Naive thymus-derived CD4-positive, alpha-beta T cell (primary cell): ENCODE results near the gene CENPA. TPM values are rescaled to one million over a fixed set of nuclear protein-coding genes. Genes with fewer than 3 reads are reported as not detected.

Source experiments
- ATAC-seq: fragments of 150-1000 bp; cut with Tn5 transposase; 2 replicates; pipeline ENCODE4 v1.10.0; 2021; ENCODE audit warnings: mild to moderate bottlenecking, moderate library complexity
- CTCF ChIA-PET: fragments of 350-600 bp; sonication (Branson Sonifier 250); formaldehyde crosslinking; loops from one replicate; lab custom pipeline; 2021; ENCODE audit warnings: antibody characterized with exemption; lab: Charles Lee
- POLR2A ChIA-PET: fragments of 350-600 bp; sonication (Branson Sonifier 250); formaldehyde crosslinking; loops from one replicate; lab custom pipeline; 2021; ENCODE audit warnings: antibody characterized with exemption, inconsistent platforms; lab: Charles Lee
- DNase-seq, 9 donors: peaks; one replicate each; pipeline versions ENCODE4 v3.0.0 to v3.0.0-alpha.2; 2020 to 2022; ENCODE audit warnings: mixed read lengths in 1 of 9
- H3K27ac ChIP-seq: one replicate; pipeline ENCODE4 v1.7.0; 2013; ENCODE audit warnings: mild to moderate bottlenecking, low read depth, low read length, moderate library complexity
- H3K27me3 ChIP-seq, 2 donors: one replicate each; pipeline ENCODE4 v1.7.0; 2013; ENCODE audit warnings: low read length in 2 of 2, mild to moderate bottlenecking in 2 of 2, moderate library complexity in 2 of 2; ENCODE audit not compliant: control insufficient read depth in 2 of 2, insufficient read depth in 2 of 2
- H3K36me3 ChIP-seq, 3 experiments: 1 replicate in 2 of 3; 2 replicates in 1 of 3; pipeline ENCODE4 v1.7.0; 2013; ENCODE audit warnings: low read length in 3 of 3, mild to moderate bottlenecking in 3 of 3, moderate library complexity in 1 of 3; ENCODE audit not compliant: insufficient read depth in 3 of 3, control insufficient read depth in 2 of 3
- H3K4me1 ChIP-seq, 2 donors: one replicate each; pipeline ENCODE4 v1.7.0; 2013; ENCODE audit warnings: low read length in 2 of 2, mild to moderate bottlenecking in 2 of 2, moderate library complexity in 1 of 2; ENCODE audit not compliant: control insufficient read depth in 2 of 2, insufficient read depth in 2 of 2
- H3K4me3 ChIP-seq: 2 replicates; pipeline ENCODE4 v1.7.0; 2013; ENCODE audit warnings: mild to moderate bottlenecking, low read length
- H3K9me3 ChIP-seq, 3 experiments: 1 replicate in 2 of 3; 2 replicates in 1 of 3; pipeline ENCODE4 v1.7.0; 2013; ENCODE audit warnings: low read length in 3 of 3; ENCODE audit not compliant: control insufficient read depth in 2 of 3
- H3K27ac Mint-ChIP-seq, 9 donors: one replicate each; pipeline ENCODE4 v1.8.0; 2020 to 2022; ENCODE audit warnings: mixed read lengths in 9 of 9, mild to moderate bottlenecking in 8 of 9, moderate library complexity in 5 of 9, inconsistent platforms in 2 of 9
- H3K27me3 Mint-ChIP-seq, 5 donors: one replicate each; pipeline ENCODE4 v1.8.0; 2021 to 2022; ENCODE audit warnings: mixed read lengths in 5 of 5, mild to moderate bottlenecking in 1 of 5
- H3K36me3 Mint-ChIP-seq, 5 donors: one replicate each; pipeline ENCODE4 v1.8.0; 2020 to 2022; ENCODE audit warnings: mixed read lengths in 5 of 5, mild to moderate bottlenecking in 3 of 5, inconsistent platforms in 1 of 5
- H3K4me1 Mint-ChIP-seq, 7 donors: one replicate each; pipeline ENCODE4 v1.8.0; 2020 to 2022; ENCODE audit warnings: mixed read lengths in 7 of 7, mild to moderate bottlenecking in 3 of 7, inconsistent platforms in 1 of 7
- H3K4me3 Mint-ChIP-seq, 10 donors: one replicate each; pipeline ENCODE4 v1.8.0; 2020 to 2022; ENCODE audit warnings: mild to moderate bottlenecking in 10 of 10, mixed read lengths in 10 of 10, moderate library complexity in 6 of 10, inconsistent platforms in 2 of 10
- H3K9me3 Mint-ChIP-seq, 11 donors: one replicate each; pipeline ENCODE4 v1.8.0; 2020 to 2022; ENCODE audit warnings: mixed read lengths in 11 of 11, mild to moderate bottlenecking in 4 of 11, inconsistent platforms in 1 of 11, moderate library complexity in 1 of 11
- intact Hi-C, 2 donors: fragments of 100-400 bp; cut with micrococcal nuclease; formaldehyde crosslinking; loops; one replicate each; pipeline ENCODE4 v1.15.1; 2023
- polyA plus RNA-seq, 2 donors: library from polyadenylated mRNA; unstranded; fragments of 300-500 nt; fragmentation: Illumina TruSeq; gene quantifications; one replicate each; pipeline ENCODE4 v1.2.3, GENCODE V29; 2021
- total RNA-seq, 6 experiments: library from RNA in 5 of 6; stranded (reverse) in 5 of 6; gene quantifications; 1 replicate in 5 of 6; 2 replicates in 1 of 6; pipeline ENCODE4 v1.2.3 and lab custom pipeline; 2021 to 2026

The CENPA gene
- total and polyA plus RNA-seq, 7 experiments from 2014 or later: 0.37 to 25.6 (median 0.73) TPM; not detected in 4

DNA sequence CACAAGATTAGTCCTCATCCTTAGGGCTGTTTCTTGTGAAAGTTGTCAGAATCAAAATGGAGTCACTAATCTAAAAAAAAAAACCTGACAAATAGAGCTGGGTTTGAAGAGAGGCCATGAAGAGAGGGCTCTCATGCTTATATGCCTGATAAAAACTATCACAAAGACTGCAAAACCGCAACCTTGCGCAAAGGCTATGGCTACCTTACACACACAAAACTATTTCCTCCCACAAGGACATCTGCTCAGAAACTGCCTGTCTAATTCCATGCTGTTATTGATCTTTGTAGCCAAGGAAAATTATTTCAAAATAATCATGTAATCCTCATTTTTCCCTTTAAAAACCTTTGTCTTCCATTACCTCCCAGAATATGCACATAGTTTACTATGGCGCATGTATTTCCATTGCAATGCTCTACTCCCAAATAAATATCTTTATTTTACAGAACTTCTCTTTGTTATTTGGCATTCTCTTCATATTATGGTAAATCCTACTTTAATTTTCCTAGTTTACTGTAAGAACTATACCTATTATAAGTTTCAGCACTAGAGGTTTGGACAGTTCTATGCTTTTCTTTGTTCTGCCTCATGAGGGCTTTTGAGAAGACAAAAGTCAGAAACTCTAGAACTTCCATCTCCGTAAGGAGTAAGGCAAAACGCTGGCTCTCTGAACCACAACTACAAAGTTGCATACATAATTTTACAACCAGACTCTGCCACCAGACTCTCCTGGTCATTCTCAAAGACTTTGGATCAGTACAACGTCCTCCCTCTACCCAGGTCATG, 52.5 kb downstream of the CENPA start:
- CTCF ChIA-PET: no interaction called here
- Mint-ChIP-seq H3K4me3 (no peak overlapping the region), H3K4me1 (no peaks in the 10 kb centered on the region), H3K9me3 (peaks cover 0 to 3% (median 0%) of the 10 kb centered on the region in 11 donors), H3K27ac (no peak overlapping the region), H3K36me3 (no peaks in the 10 kb centered on the region), H3K27me3 (peaks cover 30 to 64% (median 42%) of the 10 kb centered on the region in 5 donors)
- peaks cover 0 to 6% of the 10 kb centered on the region in 2 donors for H3K27me3 ChIP-seq
- H3K27ac ChIP-seq: no peak overlapping the region
- H3K36me3 ChIP-seq: no peaks in the 10 kb centered on the region
- no peaks in the 10 kb centered on the region for H3K9me3 ChIP-seq
- no peak overlapping the region for H3K4me3 ChIP-seq
- POLR2A ChIA-PET: no interaction called here
- DNase-seq (peak in 2 of 9 donors; percentile 12 to 18), ATAC-seq (no peak)
- intact Hi-C loops: loop anchor here in 1 of 2 donors (2.0 kb wide), 1 partner anchor 54 kb away; no protein-coding TSS in a partner anchor
- no peaks in the 10 kb centered on the region for H3K4me1 ChIP-seq

DNA sequence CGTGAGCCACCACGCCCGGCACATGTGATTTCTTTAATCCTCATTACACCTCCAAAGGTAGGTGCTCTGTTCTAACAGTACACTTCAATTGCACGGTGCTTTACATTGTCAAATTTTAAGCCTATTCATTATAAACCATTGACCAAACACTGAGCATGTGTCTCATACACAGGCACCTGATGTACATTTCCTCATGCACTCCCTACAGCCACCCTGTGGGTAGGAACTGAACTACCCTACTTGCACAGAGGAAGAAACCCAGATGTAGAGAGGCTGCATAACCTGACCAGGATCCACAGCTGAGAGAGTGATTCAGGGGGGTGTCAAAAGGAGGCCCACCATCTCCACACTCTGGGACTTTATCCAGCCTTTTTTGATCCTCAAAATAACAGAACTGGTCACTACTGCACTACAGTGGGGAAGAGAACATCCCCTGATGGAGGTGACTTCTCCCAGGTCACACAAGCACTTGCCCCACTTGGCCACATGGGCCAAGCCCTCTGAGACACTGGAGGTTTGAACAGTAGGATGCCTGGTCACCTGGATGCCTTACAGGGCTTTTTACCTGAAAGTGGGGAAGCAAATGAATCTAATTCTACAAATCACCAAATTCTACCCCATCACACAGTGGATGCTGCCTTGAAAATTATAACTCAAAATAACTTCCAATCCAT, 55.2 kb downstream of the CENPA start:
- Mint-ChIP-seq H3K9me3 (peaks cover 0 to 3% (median 0%) of the 10 kb centered on the region in 11 donors), H3K36me3 (no peaks in the 10 kb centered on the region), H3K4me1 (peaks cover 0 to 3% (median 2%) of the 10 kb centered on the region in 7 donors), H3K27me3 (peaks cover 28 to 64% (median 42%) of the 10 kb centered on the region in 5 donors), H3K4me3 (no peak overlapping the region), H3K27ac (no peak overlapping the region)
- intact Hi-C loops: loop anchor here in 1 of 2 donors (10.0 kb wide), 1 partner anchor 464 kb away; the partner anchor contains the start of gene UCN
- peaks cover 3% of the 10 kb centered on the region in 2 donors for H3K27me3 ChIP-seq
- ATAC-seq (peak; percentile 46), DNase-seq (peak in 1 of 9 donors; percentile 9)
- no peak overlapping the region for H3K27ac ChIP-seq
- ChIA-PET CTCF (no interaction called here), POLR2A (no interaction called here)
- no peak overlapping the region for H3K4me3 ChIP-seq
- no peaks in the 10 kb centered on the region for H3K9me3 ChIP-seq
- peaks cover 0 to under 1% of the 10 kb centered on the region in 2 donors for H3K4me1 ChIP-seq
- H3K36me3 ChIP-seq: no peaks in the 10 kb centered on the region

DNA sequence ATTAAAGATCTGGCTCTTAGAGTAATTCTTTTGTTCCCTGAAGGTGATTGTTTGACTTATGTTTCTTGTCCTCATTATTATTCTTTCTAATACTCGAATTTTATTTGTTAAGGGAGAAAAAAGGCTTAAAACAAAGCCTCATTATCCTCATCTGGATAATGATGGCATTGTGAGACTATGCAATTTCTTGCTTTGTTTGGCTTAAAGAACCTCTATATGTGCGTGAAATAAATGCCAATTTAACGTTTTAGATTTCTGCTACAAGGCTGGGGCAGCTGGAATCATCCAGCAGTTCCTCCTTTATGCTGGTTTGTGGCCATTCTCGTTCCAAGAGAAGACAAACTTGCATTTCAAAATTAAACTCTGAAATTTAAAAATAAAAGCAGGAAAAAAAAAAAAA, 57.2 kb downstream of the CENPA start:
- H3K4me3 Mint-ChIP-seq: no peak overlapping the region
- CTCF ChIA-PET: interaction anchor here (0.7 to 0.9 kb wide), 2 partner anchors 80 to 127 kb away, joined by 3 read pairs; no protein-coding TSS in a partner anchor
- Histone ChIP-seq H3K36me3 (no peaks in the 10 kb centered on the region), H3K4me3 (no peak overlapping the region), H3K4me1 (peaks cover 8 to 9% of the 10 kb centered on the region in 2 donors), H3K27ac (no peak overlapping the region), H3K27me3 (peaks cover 6 to 8% of the 10 kb centered on the region in 2 donors), H3K9me3 (no peaks in the 10 kb centered on the region)
- peaks cover 0 to 4% (median 0%) of the 10 kb centered on the region in 11 donors for H3K9me3 Mint-ChIP-seq
- H3K36me3 Mint-ChIP-seq: no peaks in the 10 kb centered on the region
- peaks cover 36 to 63% (median 50%) of the 10 kb centered on the region in 5 donors for H3K27me3 Mint-ChIP-seq
- peaks cover 0 to 14% (median 11%) of the 10 kb centered on the region in 7 donors for H3K4me1 Mint-ChIP-seq
- DNase-seq (no peak), ATAC-seq (no peak)
- intact Hi-C loops: loop anchor here in 1 of 2 donors (10.0 kb wide), 1 partner anchor 462 kb away; the partner anchor contains the start of gene UCN
- no peak overlapping the region for H3K27ac Mint-ChIP-seq
- POLR2A ChIA-PET: no interaction called here

Other genes with a start within 250 kb of the CENPA start
- gene CIB4, start 144.7 kb upstream of the CENPA start, total RNA-seq: not detected
- not detected for gene CIB4, start 144.7 kb upstream of the CENPA start, polyA plus RNA-seq
- gene KCNK3, start 93.3 kb upstream of the CENPA start, total RNA-seq: not detected
- not detected for gene KCNK3, start 93.3 kb upstream of the CENPA start, polyA plus RNA-seq
- 10 to 100 TPM; 17.3 to 22.5 (median 19.9) TPM for gene SLC35F6, start 21.8 kb upstream of the CENPA start, total RNA-seq
- 1 to 10 TPM; 4.7 to 6.6 TPM for gene SLC35F6, start 21.8 kb upstream of the CENPA start, polyA plus RNA-seq
- gene DPYSL5, start 62.1 kb downstream of the CENPA start, total RNA-seq: not detected
- gene DPYSL5, start 62.1 kb downstream of the CENPA start, polyA plus RNA-seq: not detected
- gene MAPRE3, start 184.6 kb downstream of the CENPA start, total RNA-seq: 1 to 10 TPM; 1.8 to 6.0 (median 4.5) TPM
- 1 to 10 TPM; 1.9 to 2.6 TPM for gene MAPRE3, start 184.6 kb downstream of the CENPA start, polyA plus RNA-seq
- 100 to 1,000 TPM in 1 of 5 experiments, 10 to 100 TPM in 4; 36.7 to 114 (median 67.5) TPM for gene TMEM214, start 246.9 kb downstream of the CENPA start, total RNA-seq
- 10 to 100 TPM; 18.6 to 32.5 TPM for gene TMEM214, start 246.9 kb downstream of the CENPA start, polyA plus RNA-seq